ENCODE data around the gene YY1.

DNA sequence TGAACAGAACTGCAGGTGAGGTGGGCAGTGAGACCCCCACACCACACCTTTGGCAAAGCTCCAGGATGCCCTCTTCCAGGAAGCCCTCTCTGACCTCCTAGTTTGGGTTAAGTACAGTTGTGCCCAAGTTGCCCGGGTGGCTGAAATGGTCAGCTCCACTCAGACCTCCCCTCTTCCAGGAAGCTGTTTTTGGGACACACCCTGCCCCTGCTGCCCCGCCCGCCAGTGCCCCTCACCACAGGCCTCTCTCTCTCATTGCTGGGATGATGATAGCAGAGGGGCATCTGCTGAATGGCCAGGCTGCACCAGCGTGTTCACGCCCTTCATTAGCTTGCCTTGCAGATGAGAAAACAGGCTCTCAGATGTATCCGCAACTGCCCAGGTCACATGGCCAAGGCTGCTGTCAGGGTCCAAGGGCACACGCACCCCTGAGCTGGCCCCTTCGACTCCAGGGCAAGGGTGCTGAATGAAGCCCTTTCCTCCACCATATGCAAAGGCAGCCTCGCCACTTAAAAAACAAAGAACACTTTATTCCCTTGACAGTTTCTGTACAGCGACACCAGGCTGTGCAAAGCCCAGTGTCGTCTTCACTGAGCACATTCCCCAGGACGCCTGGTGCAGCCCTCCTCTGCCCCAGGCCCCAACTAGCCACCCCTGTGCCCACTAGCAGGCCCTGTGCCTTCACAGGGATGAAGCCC lies 51.8 kb downstream of the YY1 start:
- TF ChIP-seq, protein P1, sequence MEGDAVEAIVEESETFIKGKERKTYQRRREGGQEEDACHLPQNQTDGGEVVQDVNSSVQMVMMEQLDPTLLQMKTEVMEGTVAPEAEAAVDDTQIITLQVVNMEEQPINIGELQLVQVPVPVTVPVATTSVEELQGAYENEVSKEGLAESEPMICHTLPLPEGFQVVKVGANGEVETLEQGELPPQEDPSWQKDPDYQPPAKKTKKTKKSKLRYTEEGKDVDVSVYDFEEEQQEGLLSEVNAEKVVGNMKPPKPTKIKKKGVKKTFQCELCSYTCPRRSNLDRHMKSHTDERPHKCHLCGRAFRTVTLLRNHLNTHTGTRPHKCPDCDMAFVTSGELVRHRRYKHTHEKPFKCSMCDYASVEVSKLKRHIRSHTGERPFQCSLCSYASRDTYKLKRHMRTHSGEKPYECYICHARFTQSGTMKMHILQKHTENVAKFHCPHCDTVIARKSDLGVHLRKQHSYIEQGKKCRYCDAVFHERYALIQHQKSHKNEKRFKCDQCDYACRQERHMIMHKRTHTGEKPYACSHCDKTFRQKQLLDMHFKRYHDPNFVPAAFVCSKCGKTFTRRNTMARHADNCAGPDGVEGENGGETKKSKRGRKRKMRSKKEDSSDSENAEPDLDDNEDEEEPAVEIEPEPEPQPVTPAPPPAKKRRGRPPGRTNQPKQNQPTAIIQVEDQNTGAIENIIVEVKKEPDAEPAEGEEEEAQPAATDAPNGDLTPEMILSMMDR (IDR thresholded peaks at IDR 0.05), result no peak
- TF ChIP-seq POLR2A (IDR thresholded peaks at IDR 0.05), result no peak

Data from esophagus squamous epithelium (tissue), 4 donors.